ENCODE data around the gene DTX1.

DTX1 gene

GRCh38 chr12:113095405-113095804 is 38.9 kb downstream of the DTX1 start:
- DNase-seq: no peak

- no peak for DNase-seq
These were observed 40.3 kb downstream of the DTX1 start for GRCh38 chr12:113096675-113097461.

- DNase-seq: no peak
These were observed 41.3 kb downstream of the DTX1 start for GRCh38 chr12:113097716-113098440.

- DNase-seq: peak; percentile 76
These were observed 42.0 kb downstream of the DTX1 start for GRCh38 chr12:113098441-113099028.

GRCh38 chr12:113099364-113099763 is 42.8 kb downstream of the DTX1 start:
- no peak for DNase-seq

GRCh38 chr12:113099764-113100163 is 43.2 kb downstream of the DTX1 start:
- no peak for DNase-seq

- no peak for DNase-seq
These were observed 45.2 kb downstream of the DTX1 start for GRCh38 chr12:113101751-113102150.

GRCh38 chr12:113102811-113103210 is 46.3 kb downstream of the DTX1 start:
- no peak for DNase-seq

GRCh38 chr12:113103756-113104450 is 47.4 kb downstream of the DTX1 start:
- DNase-seq: peak; percentile 65

GRCh38 chr12:113104953-113105510 is 48.5 kb downstream of the DTX1 start:
- DNase-seq: no peak

GRCh38 chr12:113105606-113106271 is 49.2 kb downstream of the DTX1 start:
- no peak for DNase-seq

- DNase-seq: no peak
These were observed 49.8 kb downstream of the DTX1 start for GRCh38 chr12:113106361-113106760.

- no peak for DNase-seq
These were observed 51.8 kb downstream of the DTX1 start for GRCh38 chr12:113108308-113108707.

GRCh38 chr12:113109360-113109759 is 52.8 kb downstream of the DTX1 start:
- DNase-seq: no peak

- DNase-seq: no peak
These were observed 53.5 kb downstream of the DTX1 start for GRCh38 chr12:113109872-113110599.

- no peak for DNase-seq
These were observed 54.7 kb downstream of the DTX1 start for GRCh38 chr12:113111247-113111646.

- no peak for DNase-seq
These were observed 55.7 kb downstream of the DTX1 start for GRCh38 chr12:113112043-113112899.

GRCh38 chr12:113113397-113113796 is 56.9 kb downstream of the DTX1 start:
- no peak for DNase-seq

GRCh38 chr12:113114447-113115178 is 58.1 kb downstream of the DTX1 start:
- no peak for DNase-seq

Measured in stimulated activated CD4-positive, alpha-beta T cell treated with anti-CD3 and anti-CD28 coated beads, Interleukin-4, amount 100 ng/mL, for 24 hours (primary cell).